Skeletal muscle satellite cell (primary cell): ENCODE measurements around the gene CDCA8. TPM values are rescaled to one million over a fixed set of nuclear protein-coding genes. Genes with fewer than 3 reads are reported as not detected.
A peak's percentile ranks its signal among the peaks of the same experiment; 100 is the strongest.

Experiments used
- H3K27me3 ChIP-seq: 2 replicates; pipeline ENCODE4 v1.7.0; 2013; ENCODE audit warnings: low read length; ENCODE audit not compliant: control insufficient read depth, insufficient read depth
- H3K36me3 ChIP-seq: 2 replicates; pipeline ENCODE4 v1.7.0; 2013; ENCODE audit warnings: mild to moderate bottlenecking, control low read depth, low read length; ENCODE audit not compliant: insufficient read depth
- H3K4me1 ChIP-seq: 2 replicates; pipeline ENCODE4 v1.7.0; 2013; ENCODE audit warnings: low read length; ENCODE audit not compliant: control insufficient read depth, insufficient read depth
- H3K4me2 ChIP-seq: 2 replicates; pipeline ENCODE4 v1.7.0; 2013; ENCODE audit warnings: mild to moderate bottlenecking, low read length
- H3K4me3 ChIP-seq: 2 replicates; pipeline ENCODE4 v1.7.0; 2013; ENCODE audit warnings: low read length
- H3K9ac ChIP-seq: 2 replicates; pipeline ENCODE4 v1.7.0; 2013; ENCODE audit warnings: mild to moderate bottlenecking, low read depth, low read length, moderate library complexity
- H3K9me3 ChIP-seq: replicated peaks from 2 replicates; pipeline ENCODE4 v1.7.0; 2013; ENCODE audit warnings: mild to moderate bottlenecking, control low read depth, low read length
- total RNA-seq: library from RNA; depleted of rRNA; stranded (reverse); fragments of >200 nt; gene quantifications from 2 replicates; pipeline ENCODE4 v1.2.3, GENCODE V29; 2012; rRNA removed

Gene CDCA8
- 6.6 and 9.2 TPM in 2 replicates for total RNA-seq

DNA sequence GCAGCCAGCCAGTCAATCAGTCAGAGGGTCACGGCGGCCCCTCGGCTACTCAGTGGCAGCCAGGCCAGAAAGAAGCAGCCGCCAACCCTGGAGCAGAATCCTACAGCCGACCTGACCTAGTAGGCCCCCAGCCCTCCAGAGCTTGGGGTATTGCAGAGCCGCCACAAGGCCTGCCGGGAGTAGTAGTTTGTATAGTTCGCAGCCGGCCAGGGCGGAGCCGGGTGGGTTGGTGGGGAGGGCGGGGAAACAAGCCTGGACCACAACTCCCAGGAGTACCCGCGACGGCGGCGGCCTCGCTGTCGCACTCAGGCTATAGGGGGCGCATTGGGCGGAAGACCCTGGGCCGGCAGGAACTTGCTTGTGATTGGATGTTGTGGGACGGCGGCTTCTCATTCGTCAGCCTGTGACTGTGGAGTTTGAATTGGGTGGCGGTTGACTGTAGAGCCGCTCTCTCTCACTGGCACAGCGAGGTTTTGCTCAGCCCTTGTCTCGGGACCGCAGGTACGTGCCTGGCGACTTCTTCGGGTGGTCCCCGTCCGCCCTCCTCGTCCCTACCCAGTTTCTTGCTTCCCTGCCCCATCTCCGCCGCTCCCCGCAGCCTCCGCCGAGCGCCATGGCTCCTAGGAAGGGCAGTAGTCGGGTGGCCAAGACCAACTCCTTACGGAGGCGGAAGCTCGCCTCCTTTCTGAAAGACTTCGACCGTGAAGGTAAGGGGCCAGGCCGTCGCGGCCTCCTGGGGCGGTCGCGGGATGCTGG is at the start of gene CDCA8:
TSS of gene CDCA8 (plus strand) at position 439 of the 756 bp plus-strand sequence. CDS start at position 614, 175 bp downstream.
- peak within 1 kb of the TSS; percentile 97 for H3K4me2 ChIP-seq
- H3K4me3 ChIP-seq: peak within 1 kb of the TSS; percentile 99
- peak within 1 kb of the TSS; percentile 84 for H3K9ac ChIP-seq
- H3K36me3 ChIP-seq: peaks cover 14% of the 10 kb centered on the region
- H3K27me3 ChIP-seq: no peaks in the 10 kb centered on the region
- peaks cover 20% of the 10 kb centered on the region for H3K4me1 ChIP-seq
- H3K9me3 ChIP-seq: no peaks in the 10 kb centered on the region

DNA sequence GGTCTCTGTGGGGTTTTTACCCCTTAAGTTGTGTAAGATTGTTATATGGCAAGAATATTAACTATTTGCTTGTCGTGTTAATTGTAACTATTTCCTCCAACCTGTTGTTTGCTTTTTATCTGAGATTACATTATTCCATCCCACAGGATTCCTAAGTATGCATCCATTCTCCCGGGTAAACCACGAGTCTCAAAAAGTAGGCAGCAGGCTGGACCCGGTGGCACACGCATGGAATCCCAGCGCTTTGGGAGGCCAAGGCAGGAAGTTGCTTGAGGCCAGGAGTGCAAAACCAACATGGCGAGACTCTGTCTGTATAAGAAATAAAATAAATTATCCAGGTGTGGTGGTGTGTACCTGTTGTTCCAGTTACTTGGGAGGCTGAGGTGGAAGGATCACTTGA is 45.0 kb upstream of the CDCA8 start:
- Histone ChIP-seq H3K27me3 (peaks cover 40% of the 10 kb centered on the region), H3K4me2 (no peak overlapping the region), H3K9me3 (no peaks in the 10 kb centered on the region)

DNA sequence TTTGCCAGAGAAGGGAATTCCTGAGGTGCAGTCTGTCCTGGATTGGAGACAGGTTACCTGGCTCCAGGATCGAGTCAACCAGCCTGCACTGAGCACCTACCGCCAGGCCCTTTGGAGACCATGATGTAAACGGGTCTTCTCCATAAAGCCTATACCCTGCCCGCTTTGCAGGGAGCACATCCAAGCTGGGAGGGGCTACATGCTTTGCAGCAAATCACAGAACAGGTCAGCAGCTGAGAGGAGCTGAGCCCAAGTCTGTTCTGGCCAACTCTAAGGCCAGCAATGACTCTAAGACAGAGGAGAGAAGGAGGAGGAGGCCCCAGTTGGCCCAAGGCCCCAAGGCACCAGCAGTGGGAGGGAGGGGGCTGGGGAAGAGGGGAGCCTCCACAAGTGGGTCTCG is 42.1 kb upstream of the CDCA8 start:
- Histone ChIP-seq H3K36me3 (no peaks in the 10 kb centered on the region), H3K4me2 (no peak overlapping the region), H3K4me1 (no peaks in the 10 kb centered on the region), H3K9ac (no peak overlapping the region), H3K4me3 (no peak overlapping the region), H3K9me3 (no peaks in the 10 kb centered on the region), H3K27me3 (peaks cover 22% of the 10 kb centered on the region)

More for the DNA sequence above, 45.0 kb upstream of the CDCA8 start:
- Histone ChIP-seq H3K4me3 (no peak overlapping the region), H3K36me3 (no peaks in the 10 kb centered on the region), H3K9ac (no peak overlapping the region), H3K4me1 (no peaks in the 10 kb centered on the region)

DNA sequence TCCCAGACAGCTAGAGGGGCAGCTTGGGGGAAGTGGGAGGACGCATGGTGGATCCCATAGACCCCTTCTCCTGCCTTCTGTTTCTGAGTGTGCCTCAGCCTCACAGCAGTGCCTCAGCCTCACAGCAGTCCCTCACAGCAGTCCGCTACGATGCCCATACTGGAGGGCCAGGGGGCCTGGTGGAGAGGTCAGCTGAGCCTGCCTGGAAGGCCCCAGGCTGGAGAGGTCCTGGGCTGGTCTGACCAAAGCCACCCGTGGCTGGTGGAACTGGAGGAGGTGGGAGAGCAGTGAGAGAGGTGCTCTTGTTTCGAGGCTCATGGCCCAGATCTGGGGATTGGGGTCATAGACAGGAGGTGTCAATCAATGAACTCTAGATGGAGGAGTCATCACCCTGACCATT is 41.6 kb upstream of the CDCA8 start:
- Histone ChIP-seq H3K9me3 (no peaks in the 10 kb centered on the region), H3K36me3 (no peaks in the 10 kb centered on the region), H3K4me1 (no peaks in the 10 kb centered on the region), H3K27me3 (peaks cover 25% of the 10 kb centered on the region), H3K4me3 (no peak overlapping the region), H3K9ac (no peak overlapping the region), H3K4me2 (no peak overlapping the region)

DNA sequence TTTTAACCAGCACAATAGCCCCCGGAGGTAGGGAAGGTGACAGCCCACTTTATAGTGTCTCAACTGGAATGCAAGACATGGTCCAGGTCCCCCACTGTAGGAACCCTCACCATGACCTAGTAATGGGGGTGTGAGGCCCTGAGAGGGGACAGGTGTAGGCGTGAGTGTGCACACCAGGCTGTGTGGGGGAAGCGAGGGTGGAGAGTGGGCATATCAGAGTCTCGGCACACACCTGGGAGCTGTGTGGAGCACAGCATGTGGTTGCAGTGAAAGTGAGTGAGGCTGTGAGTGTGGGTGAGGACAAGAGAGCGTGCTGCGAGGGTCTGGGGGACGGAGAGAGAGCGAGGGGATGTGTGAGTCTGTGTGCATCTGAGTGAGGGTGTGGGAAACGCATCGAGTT is 40.5 kb upstream of the CDCA8 start:
- no peak overlapping the region for H3K9ac ChIP-seq
- H3K4me2 ChIP-seq: no peak overlapping the region
- H3K4me3 ChIP-seq: no peak overlapping the region
- no peaks in the 10 kb centered on the region for H3K36me3 ChIP-seq
- peaks cover 31% of the 10 kb centered on the region for H3K27me3 ChIP-seq
- H3K9me3 ChIP-seq: no peaks in the 10 kb centered on the region
- H3K4me1 ChIP-seq: no peaks in the 10 kb centered on the region

DNA sequence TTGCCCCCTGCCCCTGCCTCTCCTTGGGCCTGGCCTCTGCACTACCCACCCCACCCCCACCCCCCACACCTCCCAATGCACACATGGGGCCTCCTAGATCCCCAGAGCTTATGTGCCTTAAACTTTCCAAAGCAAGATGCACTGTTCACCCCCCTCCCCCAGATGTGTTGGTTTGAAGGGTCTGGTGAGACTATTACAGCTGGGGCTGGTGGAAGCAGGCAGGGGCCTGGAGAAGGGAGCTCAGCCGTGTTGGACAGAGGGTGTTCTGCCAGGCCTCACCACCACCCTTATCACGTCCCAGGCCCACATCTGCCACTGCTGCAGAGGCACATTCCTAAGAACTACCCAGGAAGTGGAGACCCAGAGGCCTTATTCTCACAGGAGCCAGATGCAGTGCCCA is 39.3 kb upstream of the CDCA8 start:
- H3K4me2 ChIP-seq: no peak overlapping the region
- no peaks in the 10 kb centered on the region for H3K9me3 ChIP-seq
- H3K36me3 ChIP-seq: no peaks in the 10 kb centered on the region
- peaks cover 43% of the 10 kb centered on the region for H3K27me3 ChIP-seq
- H3K9ac ChIP-seq: no peak overlapping the region
- no peak overlapping the region for H3K4me3 ChIP-seq
- no peaks in the 10 kb centered on the region for H3K4me1 ChIP-seq

DNA sequence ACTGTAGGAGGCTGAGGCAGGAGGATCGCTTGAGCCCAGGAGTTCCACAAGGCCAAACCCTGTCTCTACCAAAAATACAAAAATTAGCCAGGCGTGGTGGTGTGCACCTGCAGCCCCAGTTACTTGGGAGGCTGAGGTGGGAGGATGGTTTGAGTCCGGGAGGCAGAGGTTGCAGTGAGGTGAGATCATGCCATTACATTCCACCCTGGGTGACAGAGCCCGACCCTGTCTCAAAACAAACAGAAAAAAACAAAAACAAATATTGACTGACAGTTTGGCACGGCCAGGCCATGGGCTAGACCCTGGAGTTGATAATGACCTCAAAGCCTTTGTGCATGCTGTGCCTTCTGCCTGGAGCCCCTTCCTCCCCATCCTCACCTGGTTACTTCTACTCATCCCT is 38.4 kb upstream of the CDCA8 start:
- Histone ChIP-seq H3K4me2 (no peak overlapping the region), H3K27me3 (peaks cover 47% of the 10 kb centered on the region), H3K4me1 (no peaks in the 10 kb centered on the region), H3K36me3 (no peaks in the 10 kb centered on the region), H3K4me3 (no peak overlapping the region), H3K9ac (no peak overlapping the region), H3K9me3 (no peaks in the 10 kb centered on the region)

DNA sequence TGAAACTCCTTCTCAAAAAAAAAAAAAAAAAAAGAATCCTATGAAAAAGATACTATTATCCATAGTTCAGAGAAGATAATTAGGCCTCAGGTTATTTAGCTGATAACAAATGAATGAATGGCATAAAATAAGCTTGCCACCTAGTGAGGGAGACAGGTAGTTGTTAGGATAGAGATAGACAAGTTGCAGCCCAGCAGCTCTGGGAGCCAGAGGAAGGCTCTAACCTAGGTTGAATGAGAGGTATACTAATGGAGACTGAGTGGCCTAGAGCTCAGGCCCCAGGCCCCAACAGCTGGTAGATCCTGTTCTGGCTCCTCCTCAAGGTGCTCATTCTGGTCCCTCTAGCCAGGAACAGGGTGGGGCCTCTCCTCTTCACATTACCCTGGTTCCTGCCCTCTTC is 37.0 kb upstream of the CDCA8 start:
- H3K4me2 ChIP-seq: no peak overlapping the region
- no peak overlapping the region for H3K9ac ChIP-seq
- H3K27me3 ChIP-seq: peaks cover 44% of the 10 kb centered on the region
- no peak overlapping the region for H3K4me3 ChIP-seq
- no peaks in the 10 kb centered on the region for H3K9me3 ChIP-seq
- H3K4me1 ChIP-seq: no peaks in the 10 kb centered on the region
- no peaks in the 10 kb centered on the region for H3K36me3 ChIP-seq

DNA sequence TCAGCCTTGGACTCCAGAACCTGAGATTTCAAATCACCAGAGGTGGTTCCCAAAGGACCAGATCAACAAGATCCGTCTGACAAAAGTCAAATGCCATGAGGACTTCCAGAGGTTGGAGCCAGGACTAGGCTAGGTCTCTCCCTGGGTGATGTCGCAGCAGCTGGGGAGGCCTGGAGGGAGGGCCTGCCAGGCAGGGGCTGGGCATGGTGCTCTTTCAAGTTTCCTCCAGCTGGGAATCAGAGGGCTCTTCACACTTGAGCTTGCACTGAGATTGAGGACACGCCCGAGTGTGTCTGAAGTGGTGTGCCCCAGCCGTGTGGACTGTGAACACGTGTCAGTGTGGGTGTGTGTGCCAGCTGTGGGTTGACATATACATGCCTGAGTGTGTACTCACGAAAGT is 36.3 kb upstream of the CDCA8 start:
- Histone ChIP-seq H3K9ac (no peak overlapping the region), H3K4me3 (no peak overlapping the region), H3K4me1 (no peaks in the 10 kb centered on the region), H3K27me3 (peaks cover 44% of the 10 kb centered on the region), H3K9me3 (no peaks in the 10 kb centered on the region), H3K36me3 (no peaks in the 10 kb centered on the region), H3K4me2 (no peak overlapping the region)

DNA sequence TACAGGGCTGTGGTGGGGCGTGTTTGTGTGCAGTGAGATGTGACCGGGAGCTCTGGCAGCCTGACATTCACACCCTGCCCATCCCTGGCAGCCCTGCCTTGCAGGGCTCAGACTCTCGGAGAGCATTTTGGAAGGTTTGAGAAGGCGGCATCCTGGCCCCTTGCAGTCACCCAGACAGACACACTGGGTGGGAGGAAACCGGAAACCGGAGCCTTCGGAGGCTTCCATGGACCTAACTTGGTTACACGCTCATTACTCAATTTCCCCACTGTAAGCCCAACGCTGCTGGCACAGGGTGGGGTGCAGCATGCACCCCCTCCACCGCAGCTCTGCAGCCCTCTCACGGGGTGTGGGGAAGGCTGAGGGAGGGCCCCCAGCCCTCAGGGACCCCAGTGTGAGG is 35.4 kb upstream of the CDCA8 start:
- Histone ChIP-seq H3K4me3 (no peak overlapping the region), H3K4me1 (no peaks in the 10 kb centered on the region), H3K4me2 (no peak overlapping the region), H3K9me3 (no peaks in the 10 kb centered on the region), H3K36me3 (no peaks in the 10 kb centered on the region), H3K9ac (no peak overlapping the region), H3K27me3 (peaks cover 36% of the 10 kb centered on the region)

DNA sequence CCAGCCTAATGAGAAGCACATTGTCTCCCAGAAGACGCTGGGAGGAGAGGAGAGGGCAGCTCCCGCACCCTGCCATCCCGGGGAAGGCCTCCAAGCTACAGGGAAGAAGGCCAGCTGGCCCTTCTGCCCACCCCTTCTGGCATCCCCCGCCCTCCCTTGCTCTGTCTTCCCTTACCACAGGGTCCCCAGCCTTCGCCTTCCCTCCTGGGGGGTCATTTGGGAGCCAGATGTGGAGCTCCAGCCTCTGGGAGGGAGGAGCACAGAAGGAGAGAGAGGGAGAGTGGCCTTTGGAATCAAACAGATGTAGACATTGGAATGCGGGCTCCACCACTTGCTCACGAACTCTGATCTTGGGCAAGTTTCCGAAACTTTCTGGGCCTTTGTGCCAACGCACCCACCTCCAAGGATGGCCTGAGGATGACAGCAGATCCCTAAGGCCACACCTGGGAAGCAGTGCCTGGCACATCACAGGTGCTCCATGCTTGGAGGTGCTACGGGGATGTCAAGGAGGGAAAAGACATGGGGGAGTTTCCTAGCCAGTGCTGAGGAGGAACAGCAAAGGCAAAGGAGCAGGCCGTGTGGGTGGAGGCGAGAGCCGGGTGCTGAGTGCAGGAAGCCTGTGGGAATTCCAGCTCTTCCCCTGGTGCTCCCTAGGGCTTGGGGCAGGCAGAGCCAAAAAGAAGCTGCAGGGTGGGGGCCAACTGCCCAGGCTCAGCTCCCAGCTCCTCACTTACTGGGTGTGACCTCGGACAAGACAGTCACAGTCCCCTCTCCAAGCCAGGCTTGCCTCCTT is 34.5 kb upstream of the CDCA8 start:
- Histone ChIP-seq H3K9ac (no peak overlapping the region), H3K4me3 (no peak overlapping the region), H3K36me3 (no peaks in the 10 kb centered on the region), H3K27me3 (peaks cover 37% of the 10 kb centered on the region), H3K4me1 (no peaks in the 10 kb centered on the region), H3K9me3 (no peaks in the 10 kb centered on the region), H3K4me2 (no peak overlapping the region)
